GF-D8 (cell line): Measurements from ENCODE around the gene ABCG2.
"Not testable (repeated sequence)": the region's sequence is repeated elsewhere in the genome, so short reads cannot be mapped to it uniquely, and the experiment has no call there.

Source experiments
- DNase-seq: peaks from one replicate; lab custom pipeline; 2025; lab: John Stamatoyannopoulos, UW

Gene ABCG2

DNA sequence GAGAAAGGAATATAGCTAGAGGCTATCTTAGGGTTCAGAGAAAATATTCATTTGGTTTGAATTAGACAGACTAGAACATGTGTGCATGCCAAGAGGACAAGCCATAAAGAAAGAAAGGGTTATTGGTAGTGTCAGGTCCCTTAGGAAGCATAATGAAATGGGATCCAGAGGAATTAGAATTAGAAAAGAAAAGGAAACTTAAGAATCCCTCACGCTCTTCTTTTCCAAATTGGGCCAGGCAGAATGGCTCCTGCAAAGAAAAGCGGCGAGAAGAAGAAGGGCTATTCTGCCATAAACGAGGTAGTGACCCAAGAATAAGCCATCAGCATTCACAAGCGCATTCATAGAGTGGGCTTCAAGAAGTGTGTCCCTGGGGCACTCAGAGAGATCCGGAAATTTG lies 4.9 kb upstream of the ABCG2 start:
- no peak for DNase-seq

DNA sequence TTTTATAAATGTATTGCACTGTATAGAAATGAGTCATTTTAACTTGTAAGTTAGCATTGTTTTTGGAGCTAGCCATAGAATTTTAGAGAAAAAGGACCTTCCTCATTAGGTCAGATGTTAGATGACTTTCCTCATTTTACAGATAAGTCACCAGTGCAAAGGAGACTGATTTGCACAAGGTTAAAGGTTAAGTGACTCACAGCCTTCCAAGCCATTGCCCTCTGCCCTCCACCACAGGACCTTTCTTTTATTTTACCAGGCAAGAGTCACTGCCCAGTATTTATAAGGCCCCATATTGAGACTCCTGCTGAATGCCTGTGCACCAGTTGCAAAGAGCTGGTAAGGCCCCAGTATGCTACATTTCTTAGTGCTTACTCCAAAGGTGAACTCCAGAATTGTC lies 4.2 kb upstream of the ABCG2 start:
- DNase-seq, result no peak

DNA sequence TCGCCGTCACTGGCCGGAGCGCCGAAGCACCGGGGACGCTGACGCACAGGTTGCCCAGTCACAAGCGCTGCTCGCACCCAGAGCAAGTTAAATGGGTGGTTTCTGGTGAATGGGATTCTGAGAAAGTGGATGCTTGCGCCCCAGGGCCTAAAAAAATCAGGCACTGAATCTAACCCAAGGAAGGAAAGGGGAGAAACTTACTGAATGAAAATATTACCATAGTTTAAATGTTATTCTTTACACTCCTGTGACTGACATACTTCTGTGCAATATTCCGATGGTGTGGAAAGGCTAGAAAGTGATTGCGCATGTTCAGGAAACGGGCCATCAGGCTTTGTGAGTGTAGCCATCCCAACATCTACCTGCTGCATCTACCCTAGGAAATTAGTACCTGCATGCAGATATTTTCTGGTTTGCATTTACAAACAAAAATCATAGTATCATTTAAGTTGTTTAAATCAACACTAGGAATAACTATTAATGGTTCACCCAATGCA lies 838 bp upstream of the ABCG2 start:
- DNase-seq, result no peak

DNA sequence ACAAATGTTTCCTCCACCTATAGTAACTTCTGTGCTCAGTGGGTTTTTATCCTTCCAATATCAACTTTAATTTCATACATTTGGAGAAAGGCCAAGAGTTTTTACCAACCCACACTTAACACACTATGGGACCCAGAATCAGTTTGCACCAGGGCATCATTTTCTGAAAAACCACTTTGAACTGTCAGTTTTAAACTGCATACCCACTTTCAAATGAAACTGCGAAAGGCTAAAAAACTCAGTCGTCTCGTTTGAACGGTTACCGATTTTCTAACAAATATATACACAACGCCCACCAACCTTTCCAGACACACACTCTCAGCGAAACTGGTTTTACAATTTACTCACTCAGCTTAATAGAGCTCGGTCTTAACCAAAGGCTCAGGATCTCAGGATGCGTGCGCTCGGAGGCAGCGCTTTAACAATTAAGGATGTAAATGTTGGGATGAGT lies 376 bp downstream of the ABCG2 start:
- no peak for DNase-seq

DNA sequence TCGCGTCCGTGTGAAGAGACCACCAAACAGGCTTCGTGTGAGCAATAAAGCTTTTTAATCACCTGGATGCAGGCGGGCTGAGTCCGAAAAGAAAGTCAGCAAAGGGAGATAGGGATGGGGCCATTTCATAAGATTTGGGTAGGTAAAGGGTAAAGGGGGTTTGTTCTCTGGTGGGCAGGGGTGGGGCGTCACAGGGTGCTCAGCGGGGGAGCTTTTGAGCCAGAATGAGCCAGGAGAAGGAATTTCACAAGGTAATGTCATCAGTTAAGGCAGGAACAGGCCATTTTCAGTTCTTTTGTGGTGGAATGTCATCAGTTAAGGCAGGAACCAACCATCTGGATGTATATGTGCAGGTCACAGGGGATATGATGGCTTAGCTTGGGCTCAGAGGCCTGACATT lies 6.1 kb downstream of the ABCG2 start:
- DNase-seq, result not testable (repeated sequence)

DNA sequence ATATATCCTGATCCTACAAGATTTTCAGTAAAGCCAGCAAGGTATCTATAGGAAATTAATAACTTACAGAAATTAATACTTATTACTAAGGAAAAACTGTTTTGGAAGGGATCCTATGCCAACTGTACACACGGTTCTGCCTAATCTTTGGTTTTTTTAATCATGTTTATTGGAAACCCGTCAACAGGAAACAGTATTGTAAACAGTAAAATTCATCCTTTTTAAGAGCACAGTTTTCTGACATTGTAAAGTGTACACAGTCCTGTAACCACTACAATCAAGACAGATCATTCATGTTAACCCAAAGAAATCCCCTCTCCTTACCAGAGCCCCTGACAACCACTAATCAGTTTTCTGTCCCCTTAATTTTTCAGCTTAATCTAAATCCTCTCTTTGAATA lies 9.9 kb downstream of the ABCG2 start:
- DNase-seq, result no peak

DNA sequence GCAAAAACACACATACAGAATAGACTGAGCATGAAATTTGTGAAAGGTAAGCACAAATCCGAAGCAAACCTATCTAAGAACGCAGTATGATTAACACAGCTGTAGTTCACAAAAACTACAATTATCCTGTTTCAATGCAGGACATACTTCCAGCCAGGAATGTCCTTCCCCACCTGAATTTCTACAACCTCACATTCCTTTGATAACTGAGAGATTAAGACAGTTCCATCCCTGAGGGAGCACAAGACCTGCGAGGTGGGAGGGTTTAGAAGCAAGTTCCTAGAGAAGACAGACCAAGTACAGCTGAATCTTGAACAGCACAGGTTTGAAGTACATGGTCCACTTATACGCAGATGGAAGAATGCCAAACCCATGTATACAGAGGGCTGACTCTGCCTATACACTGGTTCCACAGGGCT lies 10.6 kb downstream of the ABCG2 start:
- no peak for DNase-seq

DNA sequence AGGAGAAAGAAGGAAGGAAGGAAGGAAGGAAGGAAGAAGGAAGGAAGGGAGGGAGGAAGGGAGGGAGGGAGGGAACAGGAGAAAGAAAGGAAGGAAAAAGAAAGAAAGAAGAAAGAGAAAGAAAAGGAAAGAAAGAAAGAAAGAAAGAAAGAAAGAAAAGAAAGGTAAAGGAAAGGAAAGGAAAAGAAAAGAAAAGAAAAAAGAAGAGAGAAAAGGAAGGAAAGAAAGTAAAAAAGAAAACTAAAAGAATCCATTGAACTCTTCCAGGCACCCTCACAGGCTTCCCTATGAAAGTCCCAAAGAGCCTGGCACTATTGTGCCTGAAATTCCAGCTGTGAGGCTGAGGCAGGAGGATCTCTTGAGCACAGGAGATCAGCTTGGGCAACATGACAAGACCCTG lies 11.5 kb downstream of the ABCG2 start:
- DNase-seq, result no peak

DNA sequence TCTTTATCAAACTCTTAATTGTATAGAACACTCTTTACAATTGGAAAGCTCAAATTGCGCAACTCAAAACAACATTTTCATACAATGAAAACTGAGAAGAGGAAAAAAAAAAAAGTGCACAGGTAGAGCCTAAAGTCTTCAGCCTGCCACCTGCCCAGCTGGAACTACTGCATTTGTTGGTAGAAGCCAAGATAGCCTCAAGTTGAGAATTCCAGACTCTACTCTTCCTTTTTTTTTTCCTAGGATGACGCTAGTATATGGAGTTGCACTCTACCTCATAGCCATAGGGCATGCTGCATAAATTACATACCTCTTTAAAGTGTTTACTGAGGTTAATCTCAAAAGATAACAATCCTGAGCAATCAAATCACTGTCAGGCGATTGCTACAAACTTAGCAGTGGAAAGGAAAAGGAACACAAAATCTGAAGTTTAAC lies 13.6 kb downstream of the ABCG2 start:
- DNase-seq, result no peak

DNA sequence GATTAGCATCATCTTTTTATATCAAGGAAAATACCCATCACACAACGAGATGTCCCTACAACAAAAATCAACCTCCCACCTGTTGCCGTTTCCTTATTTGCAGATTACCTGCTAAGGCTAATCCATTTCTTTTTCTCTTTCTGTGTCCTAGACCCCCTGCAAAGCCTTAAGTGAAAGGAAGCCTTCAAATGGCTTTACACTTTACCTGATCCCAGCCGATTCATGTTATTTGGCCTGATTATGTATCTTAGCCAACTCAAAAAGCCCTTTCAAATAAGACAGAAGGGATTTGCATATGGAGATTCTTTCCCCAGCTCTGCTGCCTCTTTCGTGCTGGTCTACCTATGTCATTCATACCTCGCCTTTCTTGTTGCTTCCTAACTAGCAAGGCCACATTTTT lies 14.4 kb downstream of the ABCG2 start:
- DNase-seq, result no peak

DNA sequence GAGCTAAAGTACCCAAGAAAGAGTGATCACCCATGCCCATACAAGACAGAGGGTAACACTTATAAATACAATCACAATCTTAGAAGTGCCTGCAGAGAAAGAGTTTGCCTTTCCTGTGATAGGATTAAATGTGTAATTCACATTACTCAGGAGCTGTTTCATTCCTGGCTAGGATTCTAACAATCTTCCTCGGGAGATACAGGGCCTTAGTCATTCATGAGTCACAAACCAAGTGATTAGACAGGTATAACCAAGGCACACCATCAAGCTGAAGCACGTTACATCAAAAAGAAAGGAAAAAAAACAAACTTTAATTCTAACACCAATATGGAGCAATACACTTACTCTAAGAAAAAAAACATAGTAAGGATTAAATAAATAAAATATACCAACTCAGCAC lies 14.9 kb downstream of the ABCG2 start:
- DNase-seq, result no peak

DNA sequence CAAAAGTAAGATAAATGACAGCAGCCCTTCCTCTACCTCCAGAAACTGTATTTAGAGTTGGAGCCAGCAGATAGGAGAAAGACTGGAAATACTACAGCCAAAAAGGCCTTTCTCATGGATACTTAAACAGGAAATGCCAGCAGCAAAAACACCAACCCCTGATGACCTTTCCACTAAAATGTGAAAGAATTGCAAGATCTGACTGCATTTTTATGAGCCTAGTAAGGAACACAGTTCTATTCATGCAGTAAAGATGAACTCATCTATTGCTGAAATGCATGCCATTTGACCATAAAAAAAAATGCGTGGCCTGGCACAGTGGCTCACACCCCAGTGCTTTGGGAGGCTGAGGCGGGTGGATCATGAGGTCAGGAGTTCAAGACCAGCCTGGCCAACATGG lies 19.9 kb downstream of the ABCG2 start:
- no peak for DNase-seq

DNA sequence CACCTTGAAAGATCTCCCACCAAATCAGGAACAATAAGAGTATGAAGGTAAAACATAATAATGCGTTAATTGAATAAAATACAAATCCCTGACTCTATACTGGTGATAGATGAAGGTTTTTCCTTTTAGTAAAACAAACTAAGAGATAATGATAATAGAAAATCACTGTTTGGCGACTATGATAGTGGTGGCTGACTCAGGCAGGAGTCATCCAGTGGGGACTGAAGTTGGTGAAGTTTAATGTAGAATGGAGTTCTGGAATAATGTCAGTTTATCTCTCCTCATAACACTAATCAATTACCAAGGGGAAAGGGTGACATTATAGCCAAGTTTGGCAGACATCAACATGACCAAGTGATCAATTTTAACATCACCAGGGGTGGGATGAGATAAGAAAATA lies 21.3 kb downstream of the ABCG2 start:
- DNase-seq, result no peak

DNA sequence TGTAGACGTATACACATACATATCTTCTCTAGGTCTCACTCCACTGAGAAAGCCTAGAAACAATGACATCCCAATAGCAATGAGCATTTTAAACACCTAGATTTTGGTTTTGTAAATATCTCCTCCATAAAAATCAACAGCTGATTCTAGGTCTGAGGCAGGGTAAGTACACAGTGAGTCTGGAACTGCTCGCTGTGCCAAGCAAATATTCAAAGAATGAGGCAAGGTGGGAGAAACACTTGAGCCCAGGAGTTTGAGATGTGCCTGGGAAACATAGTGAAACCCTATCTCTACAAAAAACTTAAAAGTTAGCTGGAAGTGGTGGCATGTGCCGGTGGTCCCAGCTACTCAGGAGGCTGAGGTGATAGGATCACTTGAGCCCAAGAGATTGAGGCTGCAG lies 22.2 kb downstream of the ABCG2 start:
- no peak for DNase-seq

DNA sequence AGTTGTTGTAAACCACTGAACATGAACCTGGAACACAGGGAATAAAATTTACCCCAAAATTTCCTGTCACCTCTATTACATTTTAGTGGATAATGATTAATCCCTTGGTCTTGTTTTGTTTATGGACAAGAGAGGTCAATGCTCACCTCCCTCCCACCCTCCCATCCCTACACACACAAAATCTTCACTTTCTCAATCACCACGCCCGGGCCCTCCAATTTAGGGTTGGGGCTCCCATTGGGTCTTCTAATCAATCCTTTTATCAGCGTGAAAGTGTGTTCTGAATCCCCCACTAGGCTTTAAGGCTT lies 23.1 kb downstream of the ABCG2 start:
- no peak for DNase-seq

DNA sequence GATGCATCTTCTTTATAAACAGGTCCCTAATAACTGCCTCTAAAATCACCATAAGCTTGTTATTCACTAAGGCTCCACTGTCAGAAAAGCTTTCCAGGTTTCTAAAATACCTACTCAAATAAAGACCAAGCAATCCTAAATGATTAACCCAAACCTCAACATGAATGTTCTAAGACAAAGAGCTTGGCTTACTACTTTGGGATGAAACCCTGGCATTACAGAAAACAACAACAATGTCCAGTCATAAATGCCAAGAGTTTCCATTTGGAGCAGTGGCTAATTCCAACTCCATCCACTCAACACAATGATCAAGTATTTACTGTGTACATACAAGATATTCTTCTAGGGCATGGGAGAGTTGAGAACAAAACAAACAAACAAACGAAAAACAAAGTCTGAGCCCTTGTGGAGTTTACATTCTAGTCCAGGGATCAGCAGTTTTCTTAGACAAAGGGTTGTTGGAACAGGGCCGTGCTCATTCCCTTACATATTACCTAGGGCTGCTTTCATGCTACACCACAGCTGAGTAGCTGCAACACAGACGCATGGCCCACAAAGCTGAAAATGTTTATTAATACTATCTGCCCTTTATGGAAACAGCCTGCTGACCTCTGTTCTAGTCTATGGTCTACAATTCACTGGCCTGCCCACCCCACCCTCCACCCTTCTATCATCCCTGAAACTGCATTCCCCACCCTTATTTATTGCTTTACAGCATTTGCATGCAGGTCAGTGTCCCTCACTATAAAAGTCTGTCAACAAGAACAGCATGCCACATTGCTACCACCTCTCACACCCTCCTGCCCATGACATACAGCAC lies 23.7 kb downstream of the ABCG2 start:
- no peak for DNase-seq

DNA sequence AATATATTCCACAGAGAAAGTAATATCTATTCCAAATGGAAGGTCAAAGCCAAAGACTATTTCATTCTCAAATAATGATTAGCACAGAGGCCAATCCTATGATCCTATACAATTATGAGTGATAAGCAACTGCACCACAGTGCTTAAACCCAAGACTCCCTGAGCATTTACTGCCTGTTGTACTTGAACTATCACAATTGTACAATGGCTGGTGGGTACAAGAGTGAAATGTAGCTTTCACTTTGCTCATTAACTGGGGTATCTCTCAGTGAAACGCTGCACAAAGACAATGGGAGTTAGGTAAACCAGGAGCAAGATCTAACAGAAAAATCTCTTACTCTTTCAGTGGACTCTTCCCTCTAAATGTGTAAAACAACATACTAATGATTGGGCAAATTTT lies 24.3 kb downstream of the ABCG2 start:
- no peak for DNase-seq

DNA sequence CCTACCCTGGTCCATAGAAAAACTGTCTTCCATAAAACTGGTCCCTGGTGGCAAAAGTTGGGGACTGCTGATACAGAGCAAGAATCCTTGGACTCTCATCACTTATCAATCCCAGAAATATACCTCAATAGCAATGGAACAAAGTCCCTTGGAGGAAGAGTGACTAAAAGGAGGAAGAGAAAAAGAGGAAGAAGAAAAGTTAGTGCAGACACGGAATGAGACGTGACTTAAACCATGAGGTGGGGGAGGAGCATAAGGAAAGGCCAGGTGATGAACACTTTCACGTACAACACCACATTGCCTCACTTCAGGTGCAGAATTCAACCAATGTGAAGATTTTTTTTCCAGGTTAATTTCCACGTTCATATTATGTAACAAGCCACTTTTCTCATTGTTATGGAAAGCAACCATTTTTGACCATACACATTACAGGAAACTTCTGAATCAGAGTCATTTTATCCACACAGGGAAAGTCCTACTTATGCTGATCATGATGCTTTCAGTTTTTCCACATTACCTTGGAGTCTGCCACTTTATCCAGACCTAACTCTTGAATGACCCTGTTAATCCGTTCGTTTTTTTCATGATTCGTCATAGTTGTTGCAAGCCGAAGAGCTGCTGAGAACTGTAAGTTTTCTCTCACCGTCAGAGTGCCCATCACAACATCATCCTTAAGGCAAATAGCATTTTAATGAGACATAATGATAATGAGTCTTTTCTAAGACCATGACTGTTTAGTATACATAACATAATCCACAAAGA lies 27.7 kb downstream of the ABCG2 start:
- DNase-seq, result no peak

DNA sequence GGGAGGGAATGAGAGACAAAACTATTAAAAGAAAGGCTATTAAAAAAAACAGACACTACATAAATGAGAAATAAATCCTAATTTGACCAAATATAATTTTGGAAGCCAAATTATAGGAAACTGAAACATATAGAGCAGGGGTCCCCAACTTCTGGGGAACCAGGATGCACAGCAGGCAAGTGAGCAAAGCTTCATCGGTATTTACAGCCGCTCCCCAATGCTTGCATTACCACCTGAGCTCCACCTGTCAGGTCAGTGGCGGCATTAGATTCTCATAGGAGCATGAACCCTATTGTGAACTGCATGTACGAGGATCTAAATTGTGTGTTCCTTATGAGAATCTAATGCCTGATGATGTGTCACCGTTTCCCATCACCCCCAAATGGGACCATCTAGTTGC lies 28.4 kb downstream of the ABCG2 start:
- DNase-seq, result no peak

DNA sequence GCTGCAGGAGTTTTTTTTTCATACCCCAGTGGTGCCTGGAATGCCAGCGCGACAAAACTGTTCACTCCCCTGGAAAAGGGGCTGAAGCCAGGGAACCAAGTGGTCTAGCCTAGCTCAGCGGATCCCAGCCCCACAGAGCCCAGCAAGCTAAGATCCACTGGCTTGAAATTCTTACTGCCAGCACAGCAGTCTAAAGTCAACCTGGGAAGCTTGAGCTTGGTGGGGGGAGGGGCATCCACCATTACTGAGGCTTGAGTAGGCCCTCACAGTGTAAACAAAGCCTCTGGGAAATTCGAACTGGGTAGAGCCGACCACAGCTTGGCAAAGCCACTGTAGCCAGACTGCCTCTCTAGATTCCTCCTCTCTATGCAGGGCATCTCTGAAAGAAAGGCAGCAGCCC lies 36.2 kb downstream of the ABCG2 start:
- DNase-seq, result not testable (repeated sequence)

DNA sequence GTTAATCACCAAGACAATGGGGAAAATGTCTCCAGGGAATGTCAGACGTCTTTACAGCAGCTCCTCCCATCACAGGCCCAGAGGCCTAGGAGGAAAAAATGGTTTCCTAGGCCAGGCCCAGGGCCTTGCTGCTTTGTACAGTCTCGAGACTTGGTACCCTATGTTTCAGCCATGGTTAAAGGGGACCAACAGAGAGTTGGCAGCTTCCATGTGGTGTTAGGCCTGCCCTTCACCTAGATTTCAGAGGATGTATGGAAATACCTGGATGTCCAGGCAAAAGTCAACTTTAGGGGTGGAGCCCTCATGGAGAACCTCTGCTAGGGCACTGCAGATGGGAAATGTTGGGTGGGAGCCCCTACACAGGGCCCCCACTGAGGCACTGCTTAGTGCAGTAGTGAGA lies 38.5 kb downstream of the ABCG2 start:
- no peak for DNase-seq

DNA sequence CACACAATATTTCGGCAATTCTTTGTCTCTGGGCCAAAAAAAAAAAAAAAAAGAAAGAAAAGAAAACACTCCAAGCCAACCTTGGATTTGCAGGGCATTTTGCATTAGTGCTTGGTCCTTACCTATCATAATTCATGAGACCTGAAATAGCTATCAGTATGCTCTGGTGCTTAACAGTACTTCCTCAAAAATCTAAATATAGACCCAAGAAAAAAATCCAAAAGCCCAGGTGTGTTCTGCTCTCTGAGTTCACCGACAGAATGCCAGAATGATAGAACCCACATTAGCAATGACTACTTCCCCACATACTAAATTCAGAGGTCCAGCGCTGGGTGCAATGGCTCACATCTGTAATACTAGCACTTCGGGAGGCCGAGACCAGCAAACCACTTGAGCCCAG lies 42.9 kb downstream of the ABCG2 start:
- no peak for DNase-seq

DNA sequence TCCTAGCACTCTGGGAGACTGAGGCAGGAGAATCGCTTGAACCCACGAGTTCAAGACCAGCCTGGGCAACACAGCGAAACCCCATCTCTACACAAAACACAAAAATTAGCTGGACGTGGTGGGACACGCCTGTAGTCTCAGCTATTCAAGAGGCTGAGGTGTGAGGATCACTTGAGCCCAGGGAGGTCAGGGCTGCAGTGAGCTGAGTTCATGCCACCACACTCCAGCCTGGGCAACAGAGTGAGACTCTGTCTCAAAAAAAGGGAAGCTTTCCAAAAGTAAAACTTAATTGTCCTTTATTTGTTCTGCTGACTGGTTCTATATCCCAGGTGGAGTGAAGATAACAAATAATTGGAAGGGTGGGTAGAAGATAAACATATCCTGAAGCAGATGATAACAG lies 45.6 kb downstream of the ABCG2 start:
- no peak for DNase-seq

DNA sequence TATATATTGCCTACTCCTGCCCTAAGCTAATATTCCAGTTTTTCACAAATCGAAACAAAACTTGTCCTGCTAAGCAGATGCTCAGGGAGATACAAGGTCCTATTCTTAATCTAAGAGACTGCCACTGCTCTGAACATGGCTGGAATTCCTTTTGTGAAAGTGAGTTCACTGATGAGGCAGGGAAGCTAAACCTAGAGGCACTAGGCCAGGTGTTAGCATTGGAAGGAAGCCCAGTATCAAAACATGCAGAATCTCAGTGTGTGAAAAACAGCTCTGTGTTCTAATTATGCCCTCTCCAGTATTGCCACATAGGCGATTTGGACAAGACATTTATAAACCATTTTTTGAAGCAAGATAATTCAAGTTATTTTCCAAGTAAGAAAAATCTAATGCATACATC lies 47.6 kb downstream of the ABCG2 start:
- no peak for DNase-seq
